ENCODE data around the gene PROCR. TPM values are rescaled to one million over a fixed set of nuclear protein-coding genes. Genes with fewer than 3 reads are reported as not detected.

PROCR gene
- polyA plus RNA-seq, 1 donor from 2014 or later: 0.30 TPM

GRCh38 chr20:35179292-35180212 is 7.7 kb downstream of the PROCR start:
- H3K79me2 ChIP-seq (replicated peaks; ENCODE audit: insufficient read depth, low read length): no peaks in the 10 kb centered on the region
- no peaks in the 10 kb centered on the region for H3K9me3 ChIP-seq (ENCODE audit: low read length)
- no peaks in the 10 kb centered on the region for H3K27me3 ChIP-seq (ENCODE audit: insufficient read depth, low read depth, low read length)
- H3K4me3 ChIP-seq (ENCODE audit: low read length): no peak overlapping the region
- H4K20me1 ChIP-seq (ENCODE audit: insufficient read depth): no peaks in the 10 kb centered on the region
- no peaks in the 10 kb centered on the region for H3K36me3 ChIP-seq (ENCODE audit: insufficient read depth, low read length)
- TF ChIP-seq REST (IDR thresholded peaks at IDR 0.05; ENCODE audit: borderline replicate concordance): no peak
- TF ChIP-seq EP300 (conservative IDR thresholded peaks at IDR 0.05; ENCODE audit: poor library complexity, severe bottlenecking): no peak
- no peak for TF ChIP-seq POLR2AphosphoS5 (IDR thresholded peaks at IDR 0.05)
- no peak for TF ChIP-seq EZH2 (IDR thresholded peaks at IDR 0.05; ENCODE audit: borderline replicate concordance, insufficient read depth, low read length, poor library complexity, severe bottlenecking)
- TF ChIP-seq RAD21 (conservative IDR thresholded peaks at IDR 0.05): no peak
- no peak for TF ChIP-seq CTCF (IDR thresholded peaks at IDR 0.05; ENCODE audit: poor library complexity, severe bottlenecking)
- no peak for TF ChIP-seq SMC3 (conservative IDR thresholded peaks at IDR 0.05; ENCODE audit: poor library complexity)
- no peak for TF ChIP-seq TAF1 (IDR thresholded peaks at IDR 0.05; ENCODE audit: low read depth)
- H3K9me2 ChIP-seq (ENCODE audit: insufficient read depth, low read length): no peaks in the 10 kb centered on the region
- H3F3A ChIP-seq (ENCODE audit: insufficient read depth, low read length, poor library complexity, severe bottlenecking): no peaks in the 10 kb centered on the region
- no peak overlapping the region for H2AFZ ChIP-seq (ENCODE audit: low read depth, low read length)
- no peak overlapping the region for H3K4me2 ChIP-seq (ENCODE audit: low read length)
- no peak overlapping the region for H3K9ac ChIP-seq (ENCODE audit: low read length)
- H3K27ac ChIP-seq (ENCODE audit: low read length): no peak overlapping the region

GRCh38 chr20:35180266-35180665 is 8.4 kb downstream of the PROCR start:
- Histone ChIP-seq H3K36me3 (ENCODE audit: insufficient read depth, low read length) (no peaks in the 10 kb centered on the region), H4K20me1 (ENCODE audit: insufficient read depth) (no peaks in the 10 kb centered on the region), H3K4me2 (ENCODE audit: low read length) (no peak overlapping the region), H3K9me2 (ENCODE audit: insufficient read depth, low read length) (no peaks in the 10 kb centered on the region), H3K9me3 (ENCODE audit: low read length) (no peaks in the 10 kb centered on the region), H3K79me2 (replicated peaks; ENCODE audit: insufficient read depth, low read length) (no peaks in the 10 kb centered on the region), H3K4me3 (ENCODE audit: low read length) (no peak overlapping the region), H2AFZ (ENCODE audit: low read depth, low read length) (no peak overlapping the region), H3K9ac (ENCODE audit: low read length) (no peak overlapping the region), H3K27ac (ENCODE audit: low read length) (no peak overlapping the region), H3K27me3 (ENCODE audit: insufficient read depth, low read depth, low read length) (no peaks in the 10 kb centered on the region), H3F3A (ENCODE audit: insufficient read depth, low read length, poor library complexity, severe bottlenecking) (no peaks in the 10 kb centered on the region)
- TF ChIP-seq EZH2 (IDR thresholded peaks at IDR 0.05; ENCODE audit: borderline replicate concordance, insufficient read depth, low read length, poor library complexity, severe bottlenecking) (no peak), CTCF (IDR thresholded peaks at IDR 0.05; ENCODE audit: poor library complexity, severe bottlenecking) (no peak), POLR2AphosphoS5 (IDR thresholded peaks at IDR 0.05) (no peak), EP300 (conservative IDR thresholded peaks at IDR 0.05; ENCODE audit: poor library complexity, severe bottlenecking) (no peak), SMC3 (conservative IDR thresholded peaks at IDR 0.05; ENCODE audit: poor library complexity) (no peak), REST (IDR thresholded peaks at IDR 0.05; ENCODE audit: borderline replicate concordance) (no peak)

All from neural cell (in vitro differentiated cells).